T-helper 1 cell (primary cell): ENCODE results near the gene KCNH8.

Experiments
- DNase-seq, 5 donors: peaks; one replicate each; pipeline ENCODE4 v3.0.0-alpha.2; 2012 to 2020

Gene KCNH8

GRCh38 chr3:19254784-19255338, 106.6 kb downstream of the KCNH8 start:
- DNase-seq: no peak

- no peak for DNase-seq
Observed at GRCh38 chr3:19256313-19256712, 108.0 kb downstream of the KCNH8 start.

GRCh38 chr3:19263606-19264005, 115.3 kb downstream of the KCNH8 start:
- DNase-seq: no peak

- DNase-seq: no peak
Observed at GRCh38 chr3:19264424-19264823, 116.1 kb downstream of the KCNH8 start.

GRCh38 chr3:19267040-19267439, 118.7 kb downstream of the KCNH8 start:
- no peak for DNase-seq

GRCh38 chr3:19270481-19270880, 122.2 kb downstream of the KCNH8 start:
- DNase-seq: no peak

- DNase-seq: no peak
Observed at GRCh38 chr3:19272296-19272695, 124.0 kb downstream of the KCNH8 start.

- no peak for DNase-seq
Observed at GRCh38 chr3:19273091-19273490, 124.8 kb downstream of the KCNH8 start.

GRCh38 chr3:19274576-19274975, 126.3 kb downstream of the KCNH8 start:
- no peak for DNase-seq

GRCh38 chr3:19284974-19285373, 136.7 kb downstream of the KCNH8 start:
- no peak for DNase-seq

GRCh38 chr3:19293295-19293694, 145.0 kb downstream of the KCNH8 start:
- no peak for DNase-seq

GRCh38 chr3:19295208-19295607, 146.9 kb downstream of the KCNH8 start:
- DNase-seq: no peak

GRCh38 chr3:19331931-19332330, 183.6 kb downstream of the KCNH8 start:
- DNase-seq: no peak

- no peak for DNase-seq
Observed at GRCh38 chr3:19334120-19334519, 185.8 kb downstream of the KCNH8 start.

GRCh38 chr3:19338769-19339168, 190.5 kb downstream of the KCNH8 start:
- DNase-seq: no peak

GRCh38 chr3:19342389-19342788, 194.1 kb downstream of the KCNH8 start:
- DNase-seq: no peak

GRCh38 chr3:19346759-19347158, 198.4 kb downstream of the KCNH8 start:
- no peak for DNase-seq

- DNase-seq: no peak
Observed at GRCh38 chr3:19347671-19348070, 199.4 kb downstream of the KCNH8 start.

GRCh38 chr3:19348500-19348899, 200.2 kb downstream of the KCNH8 start:
- DNase-seq: no peak

GRCh38 chr3:19348941-19349564, 200.7 kb downstream of the KCNH8 start:
- DNase-seq: peak in 1 of 5 donors; percentile 9

- no peak for DNase-seq
Observed at GRCh38 chr3:19357947-19358346, 209.6 kb downstream of the KCNH8 start.

- DNase-seq: no peak
Observed at GRCh38 chr3:19363071-19363470, 214.8 kb downstream of the KCNH8 start.

GRCh38 chr3:19364148-19364547, 215.8 kb downstream of the KCNH8 start:
- DNase-seq: no peak

- DNase-seq: no peak
Observed at GRCh38 chr3:19365471-19365870, 217.2 kb downstream of the KCNH8 start.

- DNase-seq: no peak
Observed at GRCh38 chr3:19384868-19385267, 236.6 kb downstream of the KCNH8 start.
